Lower leg skin (tissue), 3 donors: ENCODE measurements around the gene ZNF320.
"Not testable (repeated sequence)": the region's sequence is repeated elsewhere in the genome, so short reads cannot be mapped to it uniquely, and the experiment has no call there.

Experiments used
- POLR2A ChIP-seq, 2 donors: fragments of 450-650 bp; IDR thresholded peaks; one replicate each; pipeline ENCODE4 v1.6.1; 2016 to 2017; ENCODE audit warnings: antibody characterized with exemption in 2 of 2, mild to moderate bottlenecking in 1 of 2, moderate library complexity in 1 of 2
- TF ChIP-seq, protein P1 (sequence below), 3 donors: fragments of 450-650 bp; IDR thresholded peaks; one replicate each; pipeline ENCODE4 v1.5.1; 2016; ENCODE audit warnings: antibody characterized with exemption in 3 of 3, mild to moderate bottlenecking in 3 of 3, moderate library complexity in 2 of 3

GRCh38 chr19:52898596-52898995 lies 1.2 kb upstream of the ZNF320 start:
- TF ChIP-seq, protein P1, sequence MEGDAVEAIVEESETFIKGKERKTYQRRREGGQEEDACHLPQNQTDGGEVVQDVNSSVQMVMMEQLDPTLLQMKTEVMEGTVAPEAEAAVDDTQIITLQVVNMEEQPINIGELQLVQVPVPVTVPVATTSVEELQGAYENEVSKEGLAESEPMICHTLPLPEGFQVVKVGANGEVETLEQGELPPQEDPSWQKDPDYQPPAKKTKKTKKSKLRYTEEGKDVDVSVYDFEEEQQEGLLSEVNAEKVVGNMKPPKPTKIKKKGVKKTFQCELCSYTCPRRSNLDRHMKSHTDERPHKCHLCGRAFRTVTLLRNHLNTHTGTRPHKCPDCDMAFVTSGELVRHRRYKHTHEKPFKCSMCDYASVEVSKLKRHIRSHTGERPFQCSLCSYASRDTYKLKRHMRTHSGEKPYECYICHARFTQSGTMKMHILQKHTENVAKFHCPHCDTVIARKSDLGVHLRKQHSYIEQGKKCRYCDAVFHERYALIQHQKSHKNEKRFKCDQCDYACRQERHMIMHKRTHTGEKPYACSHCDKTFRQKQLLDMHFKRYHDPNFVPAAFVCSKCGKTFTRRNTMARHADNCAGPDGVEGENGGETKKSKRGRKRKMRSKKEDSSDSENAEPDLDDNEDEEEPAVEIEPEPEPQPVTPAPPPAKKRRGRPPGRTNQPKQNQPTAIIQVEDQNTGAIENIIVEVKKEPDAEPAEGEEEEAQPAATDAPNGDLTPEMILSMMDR (IDR thresholded peaks at IDR 0.05) = not testable (repeated sequence)
- not testable (repeated sequence) for TF ChIP-seq POLR2A (IDR thresholded peaks at IDR 0.05)
